Loucy (cell line): Measurements from ENCODE around the gene SMCO3.

ENCODE experiments used
- H2AFZ ChIP-seq: fragments of 200-600 bp; sonication (generic); 2 replicates; pipeline ENCODE4 v1.6.0; 2016; ENCODE audit warnings: antibody characterized with exemption, mild to moderate bottlenecking, low read length, moderate library complexity
- H3F3A ChIP-seq: fragments of 200-600 bp; 2 replicates; pipeline ENCODE4 v1.6.0; 2016; ENCODE audit warnings: antibody characterized with exemption, low read depth, mild to moderate bottlenecking
- H3K27me3 ChIP-seq: fragments of 200-600 bp; sonication (generic); 2 replicates; pipeline ENCODE4 v1.6.1; 2014; ENCODE audit warnings: low read length, mild to moderate bottlenecking; ENCODE audit not compliant: insufficient read depth, poor library complexity, severe bottlenecking
- H3K36me3 ChIP-seq: fragments of 200-600 bp; sonication (generic); 2 replicates; pipeline ENCODE4 v1.6.1; 2016; ENCODE audit warnings: low read length; ENCODE audit not compliant: insufficient read depth
- H3K4me1 ChIP-seq: fragments of 200-600 bp; sonication (generic); 2 replicates; pipeline ENCODE4 v1.5.1; 2014; ENCODE audit warnings: low read length, mild to moderate bottlenecking; ENCODE audit not compliant: insufficient read depth, poor library complexity, severe bottlenecking
- H3K4me2 ChIP-seq: fragments of 200-600 bp; sonication (generic); 2 replicates; pipeline ENCODE4 v1.6.0; 2014; ENCODE audit warnings: antibody characterized with exemption, low read length, low read depth, mild to moderate bottlenecking; ENCODE audit not compliant: poor library complexity, severe bottlenecking
- H3K4me3 ChIP-seq: fragments of 200-600 bp; sonication (generic); 2 replicates; pipeline ENCODE4 v1.5.1; 2014; ENCODE audit warnings: low read length, mild to moderate bottlenecking, mixed read lengths; ENCODE audit not compliant: poor library complexity, severe bottlenecking
- H3K79me2 ChIP-seq: fragments of 200-600 bp; sonication (generic); 2 replicates; pipeline ENCODE4 v1.6.1; 2014; ENCODE audit warnings: low read length; ENCODE audit not compliant: insufficient read depth
- H3K9ac ChIP-seq: fragments of 200-600 bp; sonication (generic); 2 replicates; pipeline ENCODE4 v1.6.0; 2014; ENCODE audit warnings: mild to moderate bottlenecking, low read depth, low read length, moderate library complexity; ENCODE audit not compliant: poor library complexity, severe bottlenecking
- H3K9me2 ChIP-seq: fragments of 200-600 bp; sonication (generic); replicated peaks from 2 replicates; pipeline ENCODE4 v1.6.1; 2016; ENCODE audit warnings: low read depth, low read length, mixed read lengths
- H3K9me3 ChIP-seq: fragments of 200-600 bp; sonication (generic); 2 replicates; pipeline ENCODE4 v1.6.1; 2014; ENCODE audit warnings: mild to moderate bottlenecking, antibody characterized with exemption, low read length, low read depth; ENCODE audit not compliant: insufficient read depth
- H4K20me1 ChIP-seq: fragments of 200-600 bp; sonication (generic); 2 replicates; pipeline ENCODE4 v1.6.0; 2014; ENCODE audit warnings: antibody characterized with exemption, low read length, mild to moderate bottlenecking; ENCODE audit not compliant: insufficient read depth, poor library complexity, severe bottlenecking
- CTCF ChIP-seq: fragments of 200-600 bp; sonication (generic); conservative IDR thresholded peaks from 2 replicates; pipeline ENCODE4 v1.5.1; 2014; ENCODE audit warnings: mild to moderate bottlenecking, antibody characterized with exemption, low read length
- EZH2phosphoT487 ChIP-seq: fragments of 200-600 bp; IDR thresholded peaks from 2 replicates; pipeline ENCODE4 v1.6.1; 2018; ENCODE audit warnings: antibody characterized with exemption, mild to moderate bottlenecking, moderate library complexity, borderline replicate concordance

SMCO3 gene

GRCh38 chr12:14834509-14834908 lies 20.5 kb upstream of the SMCO3 start:
- no peaks in the 10 kb centered on the region for H3F3A ChIP-seq
- no peaks in the 10 kb centered on the region for H3K36me3 ChIP-seq
- no peak overlapping the region for H2AFZ ChIP-seq
- no peaks in the 10 kb centered on the region for H4K20me1 ChIP-seq
- TF ChIP-seq EZH2phosphoT487 (no peak), CTCF (no peak)
- no peaks in the 10 kb centered on the region for H3K4me1 ChIP-seq
- H3K9me3 ChIP-seq = no peaks in the 10 kb centered on the region
- H3K79me2 ChIP-seq = no peaks in the 10 kb centered on the region
- H3K9ac ChIP-seq = no peak overlapping the region
- H3K4me3 ChIP-seq = no peak overlapping the region
- no peak overlapping the region for H3K4me2 ChIP-seq
- H3K27me3 ChIP-seq = peaks cover 11% of the 10 kb centered on the region
- no peaks in the 10 kb centered on the region for H3K9me2 ChIP-seq

GRCh38 chr12:14833952-14834351 lies 20.0 kb upstream of the SMCO3 start:
- no peaks in the 10 kb centered on the region for H3K4me1 ChIP-seq
- no peaks in the 10 kb centered on the region for H3F3A ChIP-seq
- no peaks in the 10 kb centered on the region for H3K79me2 ChIP-seq
- no peak overlapping the region for H2AFZ ChIP-seq
- no peak overlapping the region for H3K4me2 ChIP-seq
- peaks cover 5% of the 10 kb centered on the region for H3K27me3 ChIP-seq
- H3K36me3 ChIP-seq = no peaks in the 10 kb centered on the region
- no peak for TF ChIP-seq CTCF
- no peak overlapping the region for H3K4me3 ChIP-seq
- H3K9ac ChIP-seq = no peak overlapping the region
- H3K9me2 ChIP-seq = no peaks in the 10 kb centered on the region
- no peaks in the 10 kb centered on the region for H4K20me1 ChIP-seq
- no peaks in the 10 kb centered on the region for H3K9me3 ChIP-seq

- no peak overlapping the region for H3K4me3 ChIP-seq
- no peaks in the 10 kb centered on the region for H3F3A ChIP-seq
- H3K27me3 ChIP-seq = peaks cover 5% of the 10 kb centered on the region
- no peaks in the 10 kb centered on the region for H4K20me1 ChIP-seq
- TF ChIP-seq CTCF (no peak), EZH2phosphoT487 (no peak)
- H3K9me2 ChIP-seq = no peaks in the 10 kb centered on the region
- no peak overlapping the region for H3K4me2 ChIP-seq
- no peak overlapping the region for H3K9ac ChIP-seq
- no peaks in the 10 kb centered on the region for H3K79me2 ChIP-seq
- no peaks in the 10 kb centered on the region for H3K36me3 ChIP-seq
- H3K4me1 ChIP-seq = no peaks in the 10 kb centered on the region
- no peak overlapping the region for H2AFZ ChIP-seq
- H3K9me3 ChIP-seq = no peaks in the 10 kb centered on the region
Measured at GRCh38 chr12:14833336-14833735, 19.4 kb upstream of the SMCO3 start.
